ENCODE measurements around the gene MUC12.
"Not testable (repeated sequence)": the region's sequence is repeated elsewhere in the genome, so short reads cannot be mapped to it uniquely, and the experiment has no call there.

DNA sequence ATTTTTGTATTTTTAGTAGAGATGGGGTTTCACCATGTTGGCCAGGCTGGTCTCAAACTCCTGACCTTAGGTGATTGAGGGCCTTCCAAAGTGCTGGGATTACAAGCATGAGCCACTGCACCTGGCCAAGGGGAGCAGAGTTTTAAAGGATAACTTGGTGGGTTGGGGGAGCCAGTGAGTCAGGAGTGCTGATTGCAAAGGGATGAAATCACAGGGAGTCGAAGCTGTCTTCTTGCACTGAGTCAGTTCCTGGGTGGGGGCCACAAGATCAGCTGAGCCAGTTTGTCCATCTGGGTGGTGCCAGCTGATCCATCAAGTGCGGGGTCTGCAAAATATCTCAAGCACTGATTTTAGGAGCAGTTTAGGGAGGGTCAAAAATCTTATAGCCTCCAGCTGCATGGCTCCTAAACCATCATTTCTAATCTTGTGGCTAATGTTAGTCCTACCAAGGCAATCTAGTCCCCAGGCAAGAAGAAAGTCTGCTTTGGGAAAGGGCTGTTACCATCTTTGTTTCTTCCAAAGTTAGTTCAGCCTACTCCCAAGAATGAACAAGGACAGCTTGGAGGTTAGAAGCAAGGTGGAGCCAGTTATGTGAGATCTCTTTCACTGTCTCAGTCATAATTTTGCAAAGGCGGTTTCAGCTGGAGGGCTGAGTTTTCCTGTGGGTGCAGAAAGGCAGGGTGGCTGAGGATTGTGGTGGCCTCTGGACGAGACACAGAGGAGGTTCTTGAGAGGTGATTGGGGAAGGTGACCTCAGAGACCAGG, 15.8 kb downstream of the MUC12 start:
- TF ChIP-seq, protein P1, sequence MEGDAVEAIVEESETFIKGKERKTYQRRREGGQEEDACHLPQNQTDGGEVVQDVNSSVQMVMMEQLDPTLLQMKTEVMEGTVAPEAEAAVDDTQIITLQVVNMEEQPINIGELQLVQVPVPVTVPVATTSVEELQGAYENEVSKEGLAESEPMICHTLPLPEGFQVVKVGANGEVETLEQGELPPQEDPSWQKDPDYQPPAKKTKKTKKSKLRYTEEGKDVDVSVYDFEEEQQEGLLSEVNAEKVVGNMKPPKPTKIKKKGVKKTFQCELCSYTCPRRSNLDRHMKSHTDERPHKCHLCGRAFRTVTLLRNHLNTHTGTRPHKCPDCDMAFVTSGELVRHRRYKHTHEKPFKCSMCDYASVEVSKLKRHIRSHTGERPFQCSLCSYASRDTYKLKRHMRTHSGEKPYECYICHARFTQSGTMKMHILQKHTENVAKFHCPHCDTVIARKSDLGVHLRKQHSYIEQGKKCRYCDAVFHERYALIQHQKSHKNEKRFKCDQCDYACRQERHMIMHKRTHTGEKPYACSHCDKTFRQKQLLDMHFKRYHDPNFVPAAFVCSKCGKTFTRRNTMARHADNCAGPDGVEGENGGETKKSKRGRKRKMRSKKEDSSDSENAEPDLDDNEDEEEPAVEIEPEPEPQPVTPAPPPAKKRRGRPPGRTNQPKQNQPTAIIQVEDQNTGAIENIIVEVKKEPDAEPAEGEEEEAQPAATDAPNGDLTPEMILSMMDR (IDR thresholded peaks at IDR 0.05) = not testable (repeated sequence)
- not testable (repeated sequence) for TF ChIP-seq POLR2AphosphoS5, EP300, POLR2A (IDR thresholded peaks at IDR 0.05)

All from gastroesophageal sphincter (tissue), 3 donors.